Right lobe of liver (tissue), 6 donors: ENCODE data around the gene ZNF525. TPM values are rescaled to one million over a fixed set of nuclear protein-coding genes. Genes with fewer than 3 reads are reported as not detected.
A peak's percentile ranks its signal among the peaks of the same experiment; 100 is the strongest.

Experiments used
- ATAC-seq, 4 donors: fragments of 200-7000 bp; cut with Tn5 transposase; one replicate each; pipeline ENCODE4 v1.9.1; 2020; ENCODE audit warnings: mild to moderate bottlenecking in 4 of 4, moderate library complexity in 4 of 4
- DNase-seq, 3 donors: peaks; one replicate each; pipeline ENCODE4 v3.0.0-alpha.2; 2020
- H3K27ac ChIP-seq, 3 donors: fragments of 200-600 bp; one replicate each; pipeline ENCODE4 v1.8.0; 2022
- H3K27me3 ChIP-seq, 2 donors: fragments of 200-600 bp; one replicate each; pipeline ENCODE4 v1.8.0; 2022
- H3K36me3 ChIP-seq, 4 donors: fragments of 200-600 bp; sonication (generic) in 1 of 4; one replicate each; pipeline versions ENCODE4 v1.5.1 to v1.8.0; 2017 to 2022; ENCODE audit warnings: control low read depth in 1 of 4
- H3K4me1 ChIP-seq, 4 donors: fragments of 200-600 bp; sonication (generic) in 1 of 4; one replicate each; pipeline versions ENCODE4 v1.5.1 to v1.8.0; 2017 to 2022; ENCODE audit warnings: control low read depth in 1 of 4
- H3K4me3 ChIP-seq, 3 donors: fragments of 200-600 bp; one replicate each; pipeline ENCODE4 v1.8.0; 2022
- H3K9me3 ChIP-seq, 4 donors: fragments of 200-600 bp; sonication (generic) in 1 of 4; one replicate each; pipeline versions ENCODE4 v1.5.1 to v1.8.0; 2017 to 2022; ENCODE audit warnings: control low read depth in 1 of 4
- CTCF ChIP-seq, 4 donors: fragments of 200-600 bp in 3 of 4; fragments of 450-650 bp in 1 of 4; IDR thresholded peaks; one replicate each; pipeline versions ENCODE4 v1.5.1 to v1.8.0; 2016 to 2022; ENCODE audit warnings: antibody characterized with exemption in 4 of 4, mild to moderate bottlenecking in 2 of 4
- POLR2A ChIP-seq: fragments of 450-650 bp; IDR thresholded peaks from one replicate; pipeline ENCODE4 v1.6.1; 2017; ENCODE audit warnings: antibody characterized with exemption, mild to moderate bottlenecking
- WGBS: methylation state at CpG from one replicate; pipeline ENCODE4 v1.1.6; 2018; ENCODE audit warnings: low coverage, low lambda C conversion rate; ENCODE audit not compliant: insufficient coverage; ENCODE audit errors: missing lambda C conversion rate; 5-methylcytosine and 5-hydroxymethylcytosine counted together
- intact Hi-C, 2 donors: fragments of 100-400 bp; cut with DNase I; formaldehyde crosslinking; loops; one replicate each; pipeline versions ENCODE4 v1.11.2 to v1.14.1; 2022
- long read RNA-seq: library from polyadenylated mRNA; unstranded; transcript quantifications from one replicate; pipeline ENCODE4 v2.0.0, GENCODE V29; 2019
- total RNA-seq, 6 experiments: library from RNA; depleted of rRNA in 2 of 6; stranded (reverse); fragments of >200 nt in 2 of 6; fragmentation: NEBNext Ultra II Directional in 3 of 6; extraction: Animal tissue kit (Norgen Biotek cat#: 25700) in 3 of 6; gene quantifications; one replicate each; pipeline versions ENCODE4 v1.1.0 to v1.2.4, GENCODE V29; 2016 to 2023
- donor health status: DM: no; HTN: yes; CAD: no.
- donor health status: DM: no; HTN: no; CAD: no.
- donor health status: DM: no; HTN: no; CAD: no.
- donor health status: DM: no; HTN: yes; CAD: no.
- donor health status: DM: no; HTN: yes; CAD: no.

The ZNF525 gene
- total RNA-seq, result 1 to 10 TPM; 1.7 to 3.7 (median 2.2) TPM
- long read RNA-seq, result 0 reads

GRCh38 chr19:53365134-53365898, at the start of gene ZNF525:
Gene ZNF525 (plus strand): TSS chr19:53365705. CDS start chr19:53372282, 6,577 bp downstream.
- no peaks in the 10 kb centered on the region for H3K9me3 ChIP-seq
- no peaks in the 10 kb centered on the region for H3K27me3 ChIP-seq
- TF ChIP-seq POLR2A (no peak), CTCF (IDR thresholded peaks at IDR 0.05) (peak in 2 of 4 donors; percentile 18 to 21)
- ATAC-seq (peak; percentile 100), DNase-seq (peak; percentile 86 to 93 (median 90))
- H3K4me3 ChIP-seq, result peak within 1 kb of the TSS; percentile 32 to 70 (median 58)
- WGBS, result 0% methylated on average over 12 of the region's 45 CpGs
- H3K4me1 ChIP-seq, result peaks cover 0 to 3% (median 0%) of the 10 kb centered on the region in 4 donors
- intact Hi-C loops, result no loop called here
- H3K27ac ChIP-seq, result no peak within 1 kb of the TSS
- no peaks in the 10 kb centered on the region for H3K36me3 ChIP-seq

GRCh38 chr19:53328967-53329366, 36.5 kb upstream of the ZNF525 start:
- 22% methylated on average over 14 of the region's 24 CpGs for WGBS
- Histone ChIP-seq H3K9me3 (no peaks in the 10 kb centered on the region), H3K4me1 (no peaks in the 10 kb centered on the region), H3K27me3 (no peaks in the 10 kb centered on the region), H3K27ac (no peak overlapping the region), H3K36me3 (no peaks in the 10 kb centered on the region), H3K4me3 (peak overlapping the region in 1 of 3 donors; percentile 9)
- peak in 1 of 3 donors; percentile 33 for DNase-seq
- peak in 3 of 4 donors; percentile 18 to 67 (median 23) for ATAC-seq
- intact Hi-C loops, result no loop called here
- TF ChIP-seq CTCF (IDR thresholded peaks at IDR 0.05) (no peak), POLR2A (no peak)

GRCh38 chr19:53332484-53332883, 33.0 kb upstream of the ZNF525 start:
- no peak overlapping the region for H3K4me3 ChIP-seq
- ATAC-seq, result no peak
- 75% methylated on average over 9 of the region's 14 CpGs for WGBS
- DNase-seq, result no peak
- H3K4me1 ChIP-seq, result peaks cover 0 to 4% (median 0%) of the 10 kb centered on the region in 4 donors
- TF ChIP-seq POLR2A (no peak), CTCF (IDR thresholded peaks at IDR 0.05) (no peak)
- H3K27ac ChIP-seq, result no peak overlapping the region
- intact Hi-C loops, result no loop called here
- H3K9me3 ChIP-seq, result no peaks in the 10 kb centered on the region
- no peaks in the 10 kb centered on the region for H3K27me3 ChIP-seq
- no peaks in the 10 kb centered on the region for H3K36me3 ChIP-seq

- TF ChIP-seq POLR2A, result no peak
- no peak for TF ChIP-seq CTCF (IDR thresholded peaks at IDR 0.05)
- ATAC-seq, result peak in 3 of 4 donors; percentile 4 to 22 (median 18)
- H3K4me1 ChIP-seq, result peaks cover 0 to 4% (median 0%) of the 10 kb centered on the region in 4 donors
- no peaks in the 10 kb centered on the region for H3K36me3 ChIP-seq
- H3K27ac ChIP-seq, result peak overlapping the region in 2 of 3 donors; percentile 29 to 50
- WGBS, result 13% methylated on average over 13 of the region's 14 CpGs
- no peaks in the 10 kb centered on the region for H3K27me3 ChIP-seq
- DNase-seq, result peak in 2 of 3 donors; percentile 37 to 62
- peak overlapping the region; percentile 58 to 79 (median 65) for H3K4me3 ChIP-seq
- no peaks in the 10 kb centered on the region for H3K9me3 ChIP-seq
- intact Hi-C loops, result no loop called here
Observed at GRCh38 chr19:53333066-53333462, 32.4 kb upstream of the ZNF525 start.
